Ectodermal cell (in vitro differentiated cells): ENCODE data around the gene EVL. TPM values are rescaled to one million over a fixed set of nuclear protein-coding genes. Genes with fewer than 3 reads are reported as not detected.

Source experiments
- H3K27ac ChIP-seq: 2 replicates; pipeline ENCODE4 v1.7.0; 2013; ENCODE audit warnings: mild to moderate bottlenecking, low read depth, low read length; ENCODE audit not compliant: insufficient read depth, poor library complexity, severe bottlenecking
- H3K27me3 ChIP-seq: 2 replicates; pipeline ENCODE4 v1.7.0; 2013; ENCODE audit warnings: mild to moderate bottlenecking, low read length; ENCODE audit not compliant: insufficient read depth, control insufficient read depth, poor library complexity, severe bottlenecking
- H3K36me3 ChIP-seq: one replicate; pipeline ENCODE4 v1.7.0; 2013; ENCODE audit warnings: low read length; ENCODE audit not compliant: control insufficient read depth, insufficient read depth
- H3K4me1 ChIP-seq: one replicate; pipeline ENCODE4 v1.7.0; 2013; ENCODE audit warnings: low read length; ENCODE audit not compliant: control insufficient read depth, insufficient read depth
- H3K4me3 ChIP-seq: 2 replicates; pipeline ENCODE4 v1.7.0; 2013; ENCODE audit warnings: low read depth, low read length, control low read depth; ENCODE audit not compliant: insufficient read depth
- H3K9me3 ChIP-seq: 2 replicates; pipeline ENCODE4 v1.7.0; 2013; ENCODE audit warnings: mild to moderate bottlenecking, low read length, moderate library complexity; ENCODE audit not compliant: control insufficient read depth
- WGBS, 2 experiments: methylation state at CpG; one replicate each; pipeline ENCODE4 v1.1.7; 2013; ENCODE audit warnings: missing lambda C conversion rate in 2 of 2; 5-methylcytosine and 5-hydroxymethylcytosine counted together
- polyA plus RNA-seq, 4 experiments: library from polyadenylated mRNA; stranded (reverse); fragments of 50-300 nt; gene quantifications; one replicate each; pipeline ENCODE4 v1.2.3, GENCODE V29; 2013

Gene EVL, protein sequence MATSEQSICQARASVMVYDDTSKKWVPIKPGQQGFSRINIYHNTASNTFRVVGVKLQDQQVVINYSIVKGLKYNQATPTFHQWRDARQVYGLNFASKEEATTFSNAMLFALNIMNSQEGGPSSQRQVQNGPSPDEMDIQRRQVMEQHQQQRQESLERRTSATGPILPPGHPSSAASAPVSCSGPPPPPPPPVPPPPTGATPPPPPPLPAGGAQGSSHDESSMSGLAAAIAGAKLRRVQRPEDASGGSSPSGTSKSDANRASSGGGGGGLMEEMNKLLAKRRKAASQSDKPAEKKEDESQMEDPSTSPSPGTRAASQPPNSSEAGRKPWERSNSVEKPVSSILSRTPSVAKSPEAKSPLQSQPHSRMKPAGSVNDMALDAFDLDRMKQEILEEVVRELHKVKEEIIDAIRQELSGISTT
- 178 TPM for polyA plus RNA-seq (2013, experiment 1 of 4)
- polyA plus RNA-seq (2013, experiment 2 of 4): 166 TPM
- 157 TPM for polyA plus RNA-seq (2013, experiment 3 of 4)
- polyA plus RNA-seq (2013, experiment 4 of 4): 157 TPM

DNA sequence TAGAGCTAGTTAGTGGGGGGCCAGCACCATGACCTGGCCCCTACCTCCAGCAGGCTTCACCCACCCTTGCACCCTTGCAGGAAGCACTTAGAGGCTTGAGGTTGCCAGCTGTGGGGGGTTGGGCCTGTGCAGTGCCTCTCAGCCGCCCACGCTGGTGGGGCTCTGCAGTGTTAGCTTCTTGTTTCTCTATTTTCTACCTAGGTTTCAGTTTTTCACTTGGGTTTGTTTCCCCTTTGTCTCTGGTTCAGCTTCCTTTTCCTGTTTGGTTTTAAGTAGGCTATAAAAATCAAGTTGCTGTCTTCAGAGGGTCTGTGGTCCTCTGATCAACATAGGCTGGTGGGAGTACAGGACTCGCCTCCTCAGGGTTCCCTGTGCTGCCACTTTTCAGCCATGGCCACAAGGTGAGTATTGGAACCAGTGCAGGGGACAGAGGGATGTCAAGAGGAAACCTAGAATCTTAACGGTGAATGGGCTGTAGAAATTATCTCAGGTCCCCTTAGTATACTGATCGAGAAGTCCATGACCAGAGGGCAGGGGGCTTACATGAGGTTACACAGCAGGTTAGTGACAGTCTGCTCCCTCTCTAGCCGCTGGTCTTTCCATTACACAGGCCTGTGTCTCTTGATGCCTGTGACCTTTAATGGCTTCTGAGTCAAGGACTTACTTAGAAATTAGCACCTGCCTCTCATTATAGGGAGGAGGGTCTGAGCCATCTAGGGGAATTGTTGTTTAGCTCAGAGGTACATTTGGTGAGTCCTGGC lies at the start of gene EVL:
TSS of gene EVL (plus strand) at position 312 of the 761 bp plus-strand sequence. CDS start at position 391, 79 bp downstream.
- WGBS, 2 experiments: 90 to 94% methylated on average over 6 of the region's 6 CpGs
- Histone ChIP-seq H3K27ac (no peak within 1 kb of the TSS), H3K36me3 (no peaks in the 10 kb centered on the region), H3K9me3 (no peaks in the 10 kb centered on the region), H3K4me1 (no peaks in the 10 kb centered on the region), H3K4me3 (no peak within 1 kb of the TSS), H3K27me3 (no peaks in the 10 kb centered on the region)

- peaks cover 21% of the 10 kb centered on the region for H3K4me1 ChIP-seq
- H3K27me3 ChIP-seq: no peaks in the 10 kb centered on the region
- H3K4me3 ChIP-seq: no peak overlapping the region
- 95 to 97% methylated on average over 5 of the region's 5 CpGs for WGBS, 2 experiments
- H3K9me3 ChIP-seq: no peaks in the 10 kb centered on the region
- no peak overlapping the region for H3K27ac ChIP-seq
- H3K36me3 ChIP-seq: no peaks in the 10 kb centered on the region
Measured at GRCh38 chr14:100017553-100017952, 47.7 kb upstream of the EVL start.

- Histone ChIP-seq H3K27me3 (no peaks in the 10 kb centered on the region), H3K4me3 (no peak overlapping the region), H3K27ac (no peak overlapping the region), H3K36me3 (no peaks in the 10 kb centered on the region), H3K4me1 (peaks cover 21% of the 10 kb centered on the region), H3K9me3 (no peaks in the 10 kb centered on the region)
- 74 to 77% methylated on average over 7 of the region's 7 CpGs for WGBS, 2 experiments
Measured at GRCh38 chr14:100018054-100018453, 47.2 kb upstream of the EVL start.

DNA sequence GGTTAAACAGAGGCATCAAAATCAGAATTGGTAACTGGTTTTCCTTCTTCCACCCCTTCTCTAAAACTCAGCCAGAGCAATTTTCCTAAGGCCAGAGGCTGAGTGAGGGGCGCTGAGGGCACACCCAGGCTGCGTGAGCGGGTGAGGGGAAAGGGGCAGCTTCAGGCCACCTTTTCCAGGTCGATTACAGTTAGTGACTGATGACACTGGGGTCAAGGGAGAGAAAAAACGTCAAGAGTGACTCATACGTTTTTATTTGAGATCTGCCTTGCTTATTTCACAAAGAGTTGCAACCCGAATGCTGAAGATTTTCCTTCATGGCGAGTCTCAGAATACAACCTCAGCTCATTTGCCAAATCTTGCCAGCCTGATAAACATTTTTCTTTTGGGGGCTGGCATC lies 46.7 kb upstream of the EVL start:
- no peak overlapping the region for H3K27ac ChIP-seq
- WGBS, 2 experiments: 77 to 79% methylated on average over 8 of the region's 8 CpGs
- no peaks in the 10 kb centered on the region for H3K27me3 ChIP-seq
- H3K9me3 ChIP-seq: no peaks in the 10 kb centered on the region
- H3K36me3 ChIP-seq: no peaks in the 10 kb centered on the region
- no peak overlapping the region for H3K4me3 ChIP-seq
- peaks cover 21% of the 10 kb centered on the region for H3K4me1 ChIP-seq

DNA sequence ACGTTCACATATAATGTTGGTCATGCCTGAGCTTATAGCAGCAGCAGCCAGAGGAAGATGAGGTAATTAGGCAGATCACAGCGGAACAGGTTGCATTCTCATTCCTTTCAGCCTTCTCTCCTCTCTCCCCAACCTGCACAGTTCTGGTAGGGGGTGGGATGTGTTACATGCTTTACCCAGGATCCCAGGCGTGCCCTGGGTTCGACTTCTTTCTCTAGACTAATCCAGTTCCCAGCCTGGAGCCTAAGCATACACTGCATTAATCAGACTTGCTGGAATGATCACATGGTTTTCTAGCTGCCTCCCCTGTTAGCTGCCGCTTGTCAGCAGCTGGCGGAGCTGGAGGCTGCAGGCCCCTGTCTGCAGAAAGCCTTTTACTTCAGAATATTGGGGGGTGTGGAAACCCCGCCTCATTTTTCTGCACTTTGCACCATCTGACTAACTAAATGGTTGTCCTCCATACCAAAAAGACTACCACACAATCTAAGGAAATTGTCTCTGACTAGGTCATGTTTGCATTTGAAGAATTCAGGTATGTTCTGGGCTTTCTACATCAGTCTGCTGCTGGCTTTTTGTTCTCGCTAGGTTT lies 46.0 kb upstream of the EVL start:
- H3K4me1 ChIP-seq: peaks cover 21% of the 10 kb centered on the region
- H3K4me3 ChIP-seq: no peak overlapping the region
- no peaks in the 10 kb centered on the region for H3K9me3 ChIP-seq
- peak overlapping the region; percentile 11 for H3K27ac ChIP-seq
- H3K27me3 ChIP-seq: no peaks in the 10 kb centered on the region
- 72 to 80% methylated on average over 7 to 8 of the region's 8 CpGs for WGBS, 2 experiments
- no peaks in the 10 kb centered on the region for H3K36me3 ChIP-seq

DNA sequence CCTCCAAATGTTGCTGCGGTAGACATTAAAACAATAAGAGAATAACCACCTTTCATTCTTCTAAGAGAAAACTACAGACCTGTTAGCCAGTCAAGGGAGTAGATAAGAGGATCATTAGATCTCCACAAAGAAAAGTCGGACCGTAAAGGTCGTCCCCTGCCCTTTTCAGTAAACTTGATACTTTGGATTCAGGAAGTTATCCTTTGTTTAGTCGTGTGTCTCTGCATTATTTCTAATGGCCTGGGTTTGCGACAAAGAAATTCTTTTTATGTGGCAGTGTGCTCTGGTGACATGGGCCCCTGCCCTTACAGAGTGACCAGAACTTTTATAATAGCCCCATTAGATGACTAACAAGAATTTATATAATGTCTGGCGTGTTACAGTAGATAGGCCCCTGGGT lies 44.6 kb upstream of the EVL start:
- no peak overlapping the region for H3K4me3 ChIP-seq
- H3K27ac ChIP-seq: no peak overlapping the region
- peaks cover 23% of the 10 kb centered on the region for H3K4me1 ChIP-seq
- WGBS, 2 experiments: 95% methylated on average over 7 of the region's 7 CpGs
- no peaks in the 10 kb centered on the region for H3K27me3 ChIP-seq
- H3K36me3 ChIP-seq: no peaks in the 10 kb centered on the region
- H3K9me3 ChIP-seq: no peaks in the 10 kb centered on the region

- 93 to 97% methylated on average over 12 of the region's 12 CpGs for WGBS, 2 experiments
- peaks cover 22% of the 10 kb centered on the region for H3K4me1 ChIP-seq
- no peak overlapping the region for H3K27ac ChIP-seq
- H3K4me3 ChIP-seq: no peak overlapping the region
- no peaks in the 10 kb centered on the region for H3K9me3 ChIP-seq
- no peaks in the 10 kb centered on the region for H3K36me3 ChIP-seq
- H3K27me3 ChIP-seq: no peaks in the 10 kb centered on the region
Measured at GRCh38 chr14:100022772-100023451, 42.3 kb upstream of the EVL start.

DNA sequence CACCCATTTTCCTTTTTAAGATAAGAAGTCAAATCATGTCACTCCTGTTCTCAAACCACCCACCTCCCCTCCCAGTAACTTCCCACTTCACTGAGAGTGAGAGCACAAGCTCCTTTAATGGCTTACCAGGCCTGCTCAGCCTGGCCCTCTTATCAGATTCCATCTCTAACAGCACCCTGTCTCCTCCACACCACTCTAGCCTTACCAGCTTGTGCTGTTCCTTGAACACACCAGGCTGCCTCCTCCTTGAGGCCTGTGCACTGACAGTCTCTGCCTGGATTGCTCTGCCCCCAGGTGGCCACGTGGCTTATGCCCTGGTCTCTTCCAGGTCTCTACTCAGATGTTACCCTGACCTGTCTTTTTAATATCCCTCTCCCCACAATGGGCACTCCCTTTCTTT lies 40.1 kb upstream of the EVL start:
- Histone ChIP-seq H3K4me3 (no peak overlapping the region), H3K9me3 (no peaks in the 10 kb centered on the region), H3K27me3 (no peaks in the 10 kb centered on the region), H3K4me1 (peaks cover 3% of the 10 kb centered on the region), H3K36me3 (no peaks in the 10 kb centered on the region), H3K27ac (no peak overlapping the region)
- 3 to 5% methylated on average over 1 of the region's 1 CpG for WGBS, 2 experiments

- H3K9me3 ChIP-seq: no peaks in the 10 kb centered on the region
- 94 to 96% methylated on average over 4 of the region's 4 CpGs for WGBS, 2 experiments
- H3K4me3 ChIP-seq: no peak overlapping the region
- no peaks in the 10 kb centered on the region for H3K36me3 ChIP-seq
- H3K27ac ChIP-seq: no peak overlapping the region
- no peaks in the 10 kb centered on the region for H3K27me3 ChIP-seq
- H3K4me1 ChIP-seq: peaks cover 2% of the 10 kb centered on the region
Measured at GRCh38 chr14:100027771-100028490, 37.3 kb upstream of the EVL start.
